OCI-LY1 (cell line): Measurements from ENCODE around the gene HOXB6.

Experiments
- H2AFZ ChIP-seq: fragments of 200-600 bp; sonication (generic), shearing (Covaris generic); 2 replicates; pipeline ENCODE4 v1.6.0; 2014; ENCODE audit warnings: antibody characterized with exemption, mild to moderate bottlenecking, low read length
- H3F3A ChIP-seq: fragments of 200-600 bp; sonication (generic), shearing (Covaris generic); 2 replicates; pipeline ENCODE4 v1.6.0; 2014; ENCODE audit warnings: mild to moderate bottlenecking, antibody characterized with exemption, low read length, moderate library complexity; ENCODE audit not compliant: insufficient read depth
- H3K27ac ChIP-seq: fragments of 200-600 bp; sonication (generic); 2 replicates; pipeline ENCODE4 v1.5.1; 2014; ENCODE audit warnings: low read length, mixed run types, mild to moderate bottlenecking, low read depth; ENCODE audit not compliant: poor library complexity, severe bottlenecking
- H3K27me3 ChIP-seq: fragments of 200-600 bp; sonication (generic); 2 replicates; pipeline ENCODE4 v1.6.0; 2014; ENCODE audit warnings: antibody characterized with exemption, mild to moderate bottlenecking, low read length, moderate library complexity; ENCODE audit not compliant: insufficient read depth
- H3K36me3 ChIP-seq: fragments of 200-600 bp; sonication (generic); 2 replicates; pipeline ENCODE4 v1.6.1; 2014; ENCODE audit warnings: mild to moderate bottlenecking, antibody characterized with exemption, low read length, moderate library complexity, mixed read lengths; ENCODE audit not compliant: insufficient read depth
- H3K4me1 ChIP-seq: fragments of 200-600 bp; sonication (generic); 2 replicates; pipeline ENCODE4 v1.5.1; 2014; ENCODE audit warnings: mild to moderate bottlenecking, low read length, moderate library complexity; ENCODE audit not compliant: insufficient read depth, severe bottlenecking
- H3K4me2 ChIP-seq: fragments of 200-600 bp; sonication (generic), shearing (Covaris generic); 2 replicates; pipeline ENCODE4 v1.6.1; 2014; ENCODE audit warnings: low read length
- H3K4me3 ChIP-seq: fragments of 200-600 bp; sonication (generic); 2 replicates; pipeline ENCODE4 v1.5.1; 2014; ENCODE audit warnings: low read length, low read depth, mild to moderate bottlenecking, mixed read lengths; ENCODE audit not compliant: poor library complexity, severe bottlenecking
- H3K79me2 ChIP-seq: fragments of 200-600 bp; shearing (Covaris generic); 2 replicates; pipeline ENCODE4 v1.6.1; 2016; ENCODE audit warnings: mixed run types, low read length, mixed read lengths; ENCODE audit not compliant: insufficient read depth
- H3K9ac ChIP-seq: fragments of 200-600 bp; sonication (generic), shearing (Covaris generic); 2 replicates; pipeline ENCODE4 v1.6.1; 2014; ENCODE audit warnings: mild to moderate bottlenecking, low read length, mixed read lengths
- H3K9me2 ChIP-seq: fragments of 200-600 bp; sonication (generic), shearing (Covaris generic); 2 replicates; pipeline ENCODE4 v1.6.1; 2014; ENCODE audit warnings: low read depth, mild to moderate bottlenecking, low read length, mixed read lengths
- H3K9me3 ChIP-seq: fragments of 200-600 bp; shearing (Covaris generic); 2 replicates; pipeline ENCODE4 v1.6.1; 2014; ENCODE audit warnings: low read length, mixed read lengths
- H4K20me1 ChIP-seq: fragments of 200-600 bp; sonication (generic), shearing (Covaris generic); 2 replicates; pipeline ENCODE4 v1.6.0; 2016; ENCODE audit warnings: mild to moderate bottlenecking, low read length; ENCODE audit not compliant: insufficient read depth
- EZH2 ChIP-seq: fragments of 200-600 bp; sonication (generic), shearing (Covaris generic); IDR thresholded peaks from 2 replicates; pipeline ENCODE4 v1.8.0; 2017; ENCODE audit warnings: borderline replicate concordance, mixed run types, mild to moderate bottlenecking, antibody characterized with exemption, low read length, moderate library complexity, mixed read lengths
- TF ChIP-seq, protein P1 (sequence below): fragments of 200-600 bp; sonication (generic), shearing (Covaris generic); IDR thresholded peaks from 2 replicates; pipeline ENCODE4 v1.5.1; 2017; ENCODE audit warnings: mild to moderate bottlenecking, antibody characterized with exemption, low read length, moderate library complexity, mixed read lengths

Gene HOXB6

DNA sequence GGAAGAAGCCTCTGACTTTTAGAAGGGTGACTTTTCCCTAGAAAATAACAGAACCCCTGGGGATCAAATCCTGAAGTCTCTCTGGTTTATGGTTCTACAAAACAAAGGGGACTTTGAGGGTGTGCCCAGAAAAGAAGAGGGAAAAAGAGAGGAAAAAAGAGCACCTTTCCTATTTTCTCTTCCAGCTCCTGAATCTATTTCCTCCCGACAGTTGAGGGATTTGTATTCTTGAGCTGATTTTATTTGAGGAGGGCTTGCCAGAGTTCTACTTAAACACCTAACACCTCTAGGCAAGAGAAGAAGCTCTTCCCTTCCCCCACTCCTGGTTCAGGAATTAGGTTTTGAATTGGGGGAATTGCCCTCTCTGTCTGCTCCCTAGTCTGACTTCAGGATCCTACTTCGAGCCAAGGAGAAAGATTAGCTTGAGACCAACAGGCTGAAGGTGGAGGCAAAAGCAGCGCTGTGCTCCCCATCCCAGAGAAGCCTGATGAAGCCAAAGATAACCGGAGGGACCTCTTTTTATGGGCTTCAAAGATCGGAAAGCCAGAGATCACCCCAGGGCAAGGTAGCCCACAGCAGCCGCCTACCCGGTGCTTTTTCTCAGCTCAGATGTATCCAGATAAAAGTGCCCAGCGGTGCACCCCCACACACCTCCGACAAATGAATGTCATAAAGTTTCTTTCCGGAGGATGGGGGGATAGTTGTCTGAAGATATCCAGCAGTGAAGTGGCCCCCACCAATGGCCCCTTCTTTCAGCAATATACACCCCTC lies 15.5 kb downstream of the HOXB6 start:
- no peaks in the 10 kb centered on the region for H3K9me2 ChIP-seq
- H2AFZ ChIP-seq, result no peak overlapping the region
- H3K4me3 ChIP-seq, result no peak overlapping the region
- H3K27ac ChIP-seq, result no peak overlapping the region
- H3K9ac ChIP-seq, result no peak overlapping the region
- no peaks in the 10 kb centered on the region for H3K79me2 ChIP-seq
- no peak overlapping the region for H3K4me2 ChIP-seq
- TF ChIP-seq, protein P1, sequence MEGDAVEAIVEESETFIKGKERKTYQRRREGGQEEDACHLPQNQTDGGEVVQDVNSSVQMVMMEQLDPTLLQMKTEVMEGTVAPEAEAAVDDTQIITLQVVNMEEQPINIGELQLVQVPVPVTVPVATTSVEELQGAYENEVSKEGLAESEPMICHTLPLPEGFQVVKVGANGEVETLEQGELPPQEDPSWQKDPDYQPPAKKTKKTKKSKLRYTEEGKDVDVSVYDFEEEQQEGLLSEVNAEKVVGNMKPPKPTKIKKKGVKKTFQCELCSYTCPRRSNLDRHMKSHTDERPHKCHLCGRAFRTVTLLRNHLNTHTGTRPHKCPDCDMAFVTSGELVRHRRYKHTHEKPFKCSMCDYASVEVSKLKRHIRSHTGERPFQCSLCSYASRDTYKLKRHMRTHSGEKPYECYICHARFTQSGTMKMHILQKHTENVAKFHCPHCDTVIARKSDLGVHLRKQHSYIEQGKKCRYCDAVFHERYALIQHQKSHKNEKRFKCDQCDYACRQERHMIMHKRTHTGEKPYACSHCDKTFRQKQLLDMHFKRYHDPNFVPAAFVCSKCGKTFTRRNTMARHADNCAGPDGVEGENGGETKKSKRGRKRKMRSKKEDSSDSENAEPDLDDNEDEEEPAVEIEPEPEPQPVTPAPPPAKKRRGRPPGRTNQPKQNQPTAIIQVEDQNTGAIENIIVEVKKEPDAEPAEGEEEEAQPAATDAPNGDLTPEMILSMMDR, result no peak
- TF ChIP-seq EZH2, result no peak
- no peaks in the 10 kb centered on the region for H3K9me3 ChIP-seq
- no peaks in the 10 kb centered on the region for H3K36me3 ChIP-seq
- peaks cover 7% of the 10 kb centered on the region for H3K4me1 ChIP-seq
- no peaks in the 10 kb centered on the region for H3K27me3 ChIP-seq
- H3F3A ChIP-seq, result no peaks in the 10 kb centered on the region
- H4K20me1 ChIP-seq, result no peaks in the 10 kb centered on the region

DNA sequence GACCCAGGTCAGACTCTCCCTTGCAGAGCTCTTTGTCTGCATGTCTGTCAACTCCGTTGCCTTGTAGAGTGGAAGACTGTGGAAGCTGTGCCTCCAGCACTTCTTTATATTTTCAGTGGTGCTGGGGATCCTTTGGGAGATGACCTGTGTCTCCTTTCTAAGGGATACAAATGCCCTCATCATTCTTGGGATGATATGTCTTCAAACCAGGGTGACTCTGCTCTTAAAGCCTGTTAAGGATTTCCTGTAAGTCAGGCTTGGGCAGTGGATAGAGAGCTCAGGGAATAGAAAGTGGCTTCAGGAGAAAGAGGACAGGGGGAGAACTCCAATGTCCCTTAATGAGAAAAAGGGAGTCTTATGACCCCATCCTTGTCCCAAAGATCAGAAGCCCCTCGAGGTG lies 16.3 kb downstream of the HOXB6 start:
- Histone ChIP-seq H3K9ac (no peak overlapping the region), H4K20me1 (no peaks in the 10 kb centered on the region), H3K27ac (no peak overlapping the region), H2AFZ (no peak overlapping the region), H3K4me1 (peaks cover 7% of the 10 kb centered on the region), H3K4me3 (no peak overlapping the region), H3K79me2 (no peaks in the 10 kb centered on the region), H3K27me3 (no peaks in the 10 kb centered on the region), H3F3A (no peaks in the 10 kb centered on the region), H3K9me2 (no peaks in the 10 kb centered on the region), H3K36me3 (no peaks in the 10 kb centered on the region), H3K9me3 (no peaks in the 10 kb centered on the region), H3K4me2 (no peak overlapping the region)
- TF ChIP-seq, protein P1, result no peak
- TF ChIP-seq EZH2, result no peak

DNA sequence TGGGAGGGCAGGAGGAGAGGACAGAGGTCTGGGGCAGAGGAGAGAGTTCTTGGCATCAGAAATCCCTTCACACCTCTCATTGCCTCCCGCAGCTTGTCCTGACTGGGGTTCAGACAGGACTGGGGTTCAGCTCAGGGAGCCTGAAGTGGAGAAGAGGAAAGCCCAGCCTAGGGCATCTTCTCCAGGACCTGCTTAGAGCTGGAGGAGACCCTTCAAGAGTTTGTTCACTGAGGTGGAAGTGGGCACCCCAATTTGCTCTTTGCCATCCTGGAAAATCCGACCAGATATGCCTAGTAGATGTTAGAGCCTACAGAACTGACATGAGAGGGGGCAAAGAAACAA lies 16.7 kb downstream of the HOXB6 start:
- Histone ChIP-seq H3K4me3 (no peak overlapping the region), H3K9ac (no peak overlapping the region), H3K9me3 (no peaks in the 10 kb centered on the region), H3K4me2 (no peak overlapping the region), H4K20me1 (no peaks in the 10 kb centered on the region), H3K36me3 (no peaks in the 10 kb centered on the region), H3K79me2 (no peaks in the 10 kb centered on the region), H2AFZ (no peak overlapping the region), H3K4me1 (peaks cover 7% of the 10 kb centered on the region), H3K27me3 (no peaks in the 10 kb centered on the region), H3K27ac (no peak overlapping the region), H3F3A (no peaks in the 10 kb centered on the region), H3K9me2 (no peaks in the 10 kb centered on the region)
- TF ChIP-seq EZH2, result no peak
- TF ChIP-seq, protein P1, result no peak
